K562 (cell line): ENCODE measurements around the gene SLC25A1. TPM values are rescaled to one million over a fixed set of nuclear protein-coding genes. Genes with fewer than 3 reads are reported as not detected.

Experiments
- ATAC-seq: fragments of 200-7000 bp; cut with Tn5 transposase; 3 replicates; pipeline ENCODE4 v1.9.1; 2020; ENCODE audit warnings: moderate library complexity
- BruUV-seq: library from RNA; stranded (reverse); fragments of 400-500 nt; replicated peaks from 2 replicates; lab custom pipeline; 2021; lab: Mats Ljungman, UMichigan
- CTCF ChIA-PET: fragments of 300-600 bp; formaldehyde crosslinking; extraction: SDS; loops from one replicate; lab custom pipeline; 2021; ENCODE audit warnings: low intra/inter-chr PET ratio; lab: Yijun Ruan, JAX
- POLR2A ChIA-PET: fragments of 300-600, 350-650 bp; sonication (Branson Sonifier 250); formaldehyde crosslinking; extraction: SDS; loops from one replicate; lab custom pipeline; 2021; ENCODE audit warnings: antibody characterized with exemption, inconsistent platforms; lab: Yijun Ruan, JAX
- DNase-seq, 4 experiments: peaks; one replicate each; pipeline versions ENCODE4 v3.0.0 to v3.0.0-alpha.2; 2011 to 2018; ENCODE audit warnings: low spot score in 3 of 4, mixed read lengths in 3 of 4; ENCODE audit errors: extremely low read depth in 1 of 4
- FAIRE-seq: peaks from 2 replicates; lab custom pipeline; 2011; peaks lifted over from hg19 to GRCh38; lab: Jason Lieb, UNC
- H2AFZ ChIP-seq: 2 replicates; pipeline ENCODE4 v1.6.0; 2011; ENCODE audit warnings: low read depth, low read length, control low read depth, inconsistent platforms
- H3K27ac ChIP-seq: fragments of 200-600 bp; 3 replicates; pipeline ENCODE4 v1.8.0; 2011; ENCODE audit warnings: low read depth, mild to moderate bottlenecking, control low read depth, inconsistent platforms, low read length, moderate library complexity, mixed read lengths; ENCODE audit errors: extremely low read depth
- H3K27me3 ChIP-seq, 2 experiments: fragments of 300-600 bp in 1 of 2; 2 replicates in 1 of 2; 3 replicates in 1 of 2; pipeline versions ENCODE4 v1.6.0 to v1.8.0; 2011; ENCODE audit warnings: inconsistent platforms in 2 of 2, low read length in 2 of 2, mild to moderate bottlenecking in 1 of 2, mixed read lengths in 1 of 2, moderate library complexity in 1 of 2; ENCODE audit not compliant: control insufficient read depth in 2 of 2, insufficient read depth in 2 of 2
- H3K36me3 ChIP-seq: fragments of 300-600 bp; 3 replicates; pipeline ENCODE4 v1.8.0; 2011; ENCODE audit warnings: mild to moderate bottlenecking, low read length, inconsistent platforms; ENCODE audit not compliant: control insufficient read depth, insufficient read depth
- H3K4me1 ChIP-seq, 2 experiments: fragments of 200-600 bp in 1 of 2; replicated peaks in 1 of 2; 2 replicates in 1 of 2; 3 replicates in 1 of 2; pipeline versions ENCODE4 v1.5.1 to v1.8.0; 2011; ENCODE audit warnings: inconsistent platforms in 2 of 2, low read length in 2 of 2, mild to moderate bottlenecking in 1 of 2, mixed read lengths in 1 of 2, moderate library complexity in 1 of 2; ENCODE audit not compliant: control insufficient read depth in 2 of 2, insufficient read depth in 2 of 2
- H3K4me2 ChIP-seq: 2 replicates; pipeline ENCODE4 v1.6.1; 2011; ENCODE audit warnings: low read length, control low read depth, inconsistent platforms, mixed read lengths; ENCODE audit not compliant: insufficient read depth
- H3K4me3 ChIP-seq: fragments of 200-600 bp; sonication (generic), shearing (Covaris generic); 2 replicates; pipeline ENCODE4 v1.5.1; 2016; ENCODE audit warnings: control low read depth, inconsistent platforms
- H3K79me2 ChIP-seq: fragments of 200-600 bp; 3 replicates; pipeline ENCODE4 v1.8.0; 2011; ENCODE audit warnings: low read length, inconsistent platforms; ENCODE audit not compliant: control insufficient read depth, insufficient read depth
- H3K9ac ChIP-seq, 2 experiments: 2 replicates each; pipeline versions ENCODE4 v1.6.0 to v1.6.1; 2011; ENCODE audit warnings: low read depth in 2 of 2, low read length in 2 of 2, control low read depth in 1 of 2, inconsistent platforms in 1 of 2, mild to moderate bottlenecking in 1 of 2, mixed read lengths in 1 of 2; ENCODE audit not compliant: insufficient read depth in 1 of 2
- H3K9me1 ChIP-seq: one replicate; pipeline ENCODE4 v1.6.0; 2011; ENCODE audit warnings: inconsistent platforms, mild to moderate bottlenecking, low read length, moderate library complexity; ENCODE audit not compliant: control insufficient read depth, insufficient read depth
- H3K9me3 ChIP-seq: replicated peaks from 2 replicates; pipeline ENCODE4 v1.5.1; 2011; ENCODE audit warnings: low read depth, low read length, inconsistent platforms; ENCODE audit not compliant: control insufficient read depth, insufficient read depth
- H4K20me1 ChIP-seq: replicated peaks from 2 replicates; pipeline ENCODE4 v1.6.1; 2011; ENCODE audit warnings: low read length, inconsistent platforms, mixed read lengths; ENCODE audit not compliant: control insufficient read depth, insufficient read depth
- BHLHE40 ChIP-seq: IDR thresholded peaks from 2 replicates; pipeline ENCODE4 v1.6.1; 2011; ENCODE audit warnings: low read length, improper control_type of control experiment
- HSF4 ChIP-seq: fragments of 250-450 bp; sonication (Bioruptor Pico); IDR thresholded peaks from 2 replicates; pipeline ENCODE4 v2.1.2; 2022; ENCODE audit warnings: mild to moderate bottlenecking, moderate library complexity, borderline replicate concordance
- IRF2 ChIP-seq: sonication (generic); formaldehyde crosslinking; IDR thresholded peaks from 2 replicates; pipeline ENCODE4 v1.8.1; 2022; ENCODE audit warnings: mild to moderate bottlenecking, missing genetic modification reagents
- KDM5B ChIP-seq: fragments of 200-600 bp; sonication (generic); IDR thresholded peaks from 2 replicates; pipeline ENCODE4 v1.6.1; 2012; ENCODE audit warnings: low read depth, mild to moderate bottlenecking, moderate library complexity, low read length, control low read depth, inconsistent platforms; ENCODE audit not compliant: insufficient replicate concordance
- MYC ChIP-seq, 2 experiments: fragments of 250-450 bp in 1 of 2; sonication (Bioruptor Pico) in 1 of 2; IDR thresholded peaks; 2 replicates each; pipeline versions ENCODE4 v1.5.1 to v1.6.1; 2012 to 2021; ENCODE audit warnings: low read depth in 2 of 2, borderline replicate concordance in 1 of 2, improper control_type of control experiment in 1 of 2, low read length in 1 of 2, mild to moderate bottlenecking in 1 of 2, moderate library complexity in 1 of 2
- PHTF2 ChIP-seq: fragments of 250-450 bp; sonication (Bioruptor Pico); IDR thresholded peaks from 2 replicates; pipeline ENCODE4 v1.5.0; 2021; ENCODE audit warnings: mild to moderate bottlenecking
- SETDB1 ChIP-seq: IDR thresholded peaks from one replicate; pipeline ENCODE4 v1.6.1; 2012; ENCODE audit warnings: low read length, control low read depth, inconsistent platforms
- WHSC1 ChIP-seq: IDR thresholded peaks from one replicate; pipeline ENCODE4 v1.6.1; 2012; ENCODE audit warnings: low read length, control low read depth, inconsistent platforms
- ZNF133 ChIP-seq: fragments of 250-450 bp; sonication (Bioruptor Pico); IDR thresholded peaks from 2 replicates; pipeline ENCODE4 v1.4.0; 2020; ENCODE audit warnings: mild to moderate bottlenecking
- ZNF778 ChIP-seq: fragments of 450-650 bp; formaldehyde crosslinking; IDR thresholded peaks from 2 replicates; pipeline ENCODE4 v1.4.0; 2020; ENCODE audit warnings: mild to moderate bottlenecking, moderate library complexity
- WGBS: fragments of 100-300 bp; shearing (Covaris generic); methylation state at CpG from one replicate; pipeline ENCODE4 v1.1.6; 2016; ENCODE audit warnings: low coverage, mixed read lengths; ENCODE audit not compliant: insufficient coverage; ENCODE audit errors: missing lambda C conversion rate; 5-methylcytosine and 5-hydroxymethylcytosine counted together
- in situ Hi-C: fragments of 300-500 bp; cut with MboI; formaldehyde crosslinking; loops from 4 replicates; pipeline ENCODE4 v1.15.0; 2018; ENCODE audit warnings: inconsistent platforms, mixed read lengths
- intact Hi-C: fragments of 100-400 bp; cut with micrococcal nuclease; formaldehyde crosslinking; loops from 2 replicates; pipeline ENCODE4 v1.14.2; 2022
- polyA plus RNA-seq, 8 experiments: library from polyadenylated mRNA; depleted of rRNA in 4 of 8; stranded (reverse) in 5 of 8; unstranded in 3 of 8; fragments of >200 nt; fragmentation: Nextera tagmentation in 2 of 8; fragmentation: Illumina TruSeq in 1 of 8; extraction: Ambion mirVana in 2 of 8; extraction: Trizol in 1 of 8; gene quantifications; 2 replicates each; pipeline versions ENCODE4 v1.2.1 to v1.2.3, GENCODE V29; 2011 to 2014; ENCODE audit warnings: inconsistent platforms in 1 of 8, missing spikeins in 1 of 8
- total RNA-seq, 7 experiments: library from RNA; depleted of rRNA in 6 of 7; stranded (reverse); fragments of >200 nt in 6 of 7; fragmentation: Illumina TruSeq in 2 of 7; extraction: Trizol in 2 of 7; gene quantifications; 2 replicates each; pipeline versions ENCODE4 v1.2.1 to v1.2.3, GENCODE V29; 2011 to 2021; ENCODE audit warnings: low replicate concordance in 1 of 7
- TF ChIP-seq, protein P1 (sequence below): fragments of 250-450 bp; sonication (Bioruptor Pico); IDR thresholded peaks from 2 replicates; pipeline ENCODE4 v1.5.0; 2021
- TF ChIP-seq, protein P2 (sequence below), 2 experiments: fragments of 450-650 bp in 1 of 2; sonication (generic) in 1 of 2; formaldehyde crosslinking; conservative IDR thresholded peaks; 2 replicates each; pipeline versions ENCODE4 v1.4.0 to v1.8.1; 2020 to 2022; ENCODE audit warnings: mild to moderate bottlenecking in 1 of 2, missing genetic modification reagents in 1 of 2
- TF ChIP-seq, protein P3 (sequence below): fragments of 250-450 bp; sonication (Bioruptor Pico); IDR thresholded peaks from 2 replicates; pipeline ENCODE4 v1.9.0; 2021; ENCODE audit warnings: mild to moderate bottlenecking, inconsistent platforms
- TF ChIP-seq, protein P4 (sequence below), 2 experiments: fragments of 150-350 bp in 1 of 2; IDR thresholded peaks; 2 replicates each; pipeline ENCODE4 v1.6.1; 2012 to 2016; ENCODE audit warnings: low read depth in 2 of 2, low read length in 2 of 2, mild to moderate bottlenecking in 1 of 2, moderate library complexity in 1 of 2

SLC25A1 gene
- total and polyA plus RNA-seq, 9 of the 15 experiments (the other 6 are each of a cell fraction or from before 2014, with no cell fraction given): 11.0 to 408 (median 110) TPM

DNA sequence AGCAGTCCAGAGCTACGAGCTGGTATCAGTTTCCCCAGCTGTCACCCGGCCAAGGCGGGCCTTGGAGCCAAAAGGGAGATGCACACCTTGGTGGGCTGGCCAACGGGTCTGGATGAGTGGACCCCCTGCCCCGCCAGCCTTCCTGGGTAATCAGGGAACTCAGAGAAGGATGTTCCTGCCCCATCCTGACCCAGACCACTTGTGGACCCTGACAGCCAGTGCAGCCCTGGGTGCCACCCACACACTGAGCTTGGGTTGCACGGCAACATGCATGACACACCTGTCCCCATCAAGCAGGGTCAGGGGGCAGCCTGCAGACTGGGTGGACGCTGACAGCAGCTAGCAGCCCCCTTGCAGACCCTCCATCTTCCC is 8.6 kb downstream of the SLC25A1 start:
- H3K27me3 ChIP-seq: peaks cover 29 to 36% of the 10 kb centered on the region in 2 experiments
- TF ChIP-seq SETDB1: peak; percentile 26
- TF ChIP-seq, protein P1, sequence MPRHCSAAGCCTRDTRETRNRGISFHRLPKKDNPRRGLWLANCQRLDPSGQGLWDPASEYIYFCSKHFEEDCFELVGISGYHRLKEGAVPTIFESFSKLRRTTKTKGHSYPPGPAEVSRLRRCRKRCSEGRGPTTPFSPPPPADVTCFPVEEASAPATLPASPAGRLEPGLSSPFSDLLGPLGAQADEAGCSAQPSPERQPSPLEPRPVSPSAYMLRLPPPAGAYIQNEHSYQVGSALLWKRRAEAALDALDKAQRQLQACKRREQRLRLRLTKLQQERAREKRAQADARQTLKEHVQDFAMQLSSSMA (CRISPR knock-in tag): no peak
- no peak for TF ChIP-seq PHTF2 (CRISPR knock-in tag)
- no peak for TF ChIP-seq ZNF778
- TF ChIP-seq, protein P2, sequence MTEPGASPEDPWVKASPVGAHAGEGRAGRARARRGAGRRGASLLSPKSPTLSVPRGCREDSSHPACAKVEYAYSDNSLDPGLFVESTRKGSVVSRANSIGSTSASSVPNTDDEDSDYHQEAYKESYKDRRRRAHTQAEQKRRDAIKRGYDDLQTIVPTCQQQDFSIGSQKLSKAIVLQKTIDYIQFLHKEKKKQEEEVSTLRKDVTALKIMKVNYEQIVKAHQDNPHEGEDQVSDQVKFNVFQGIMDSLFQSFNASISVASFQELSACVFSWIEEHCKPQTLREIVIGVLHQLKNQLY (CRISPR knock-in tag; conservative IDR thresholded peaks at IDR 0.05): peak in 1 of 2 experiments; percentile 72; a peak in 1 of 4 replicates
- peak; percentile 31 for TF ChIP-seq KDM5B
- TF ChIP-seq HSF4: no peak
- TF ChIP-seq ZNF133 (CRISPR knock-in tag): no peak
- TF ChIP-seq, protein P3, sequence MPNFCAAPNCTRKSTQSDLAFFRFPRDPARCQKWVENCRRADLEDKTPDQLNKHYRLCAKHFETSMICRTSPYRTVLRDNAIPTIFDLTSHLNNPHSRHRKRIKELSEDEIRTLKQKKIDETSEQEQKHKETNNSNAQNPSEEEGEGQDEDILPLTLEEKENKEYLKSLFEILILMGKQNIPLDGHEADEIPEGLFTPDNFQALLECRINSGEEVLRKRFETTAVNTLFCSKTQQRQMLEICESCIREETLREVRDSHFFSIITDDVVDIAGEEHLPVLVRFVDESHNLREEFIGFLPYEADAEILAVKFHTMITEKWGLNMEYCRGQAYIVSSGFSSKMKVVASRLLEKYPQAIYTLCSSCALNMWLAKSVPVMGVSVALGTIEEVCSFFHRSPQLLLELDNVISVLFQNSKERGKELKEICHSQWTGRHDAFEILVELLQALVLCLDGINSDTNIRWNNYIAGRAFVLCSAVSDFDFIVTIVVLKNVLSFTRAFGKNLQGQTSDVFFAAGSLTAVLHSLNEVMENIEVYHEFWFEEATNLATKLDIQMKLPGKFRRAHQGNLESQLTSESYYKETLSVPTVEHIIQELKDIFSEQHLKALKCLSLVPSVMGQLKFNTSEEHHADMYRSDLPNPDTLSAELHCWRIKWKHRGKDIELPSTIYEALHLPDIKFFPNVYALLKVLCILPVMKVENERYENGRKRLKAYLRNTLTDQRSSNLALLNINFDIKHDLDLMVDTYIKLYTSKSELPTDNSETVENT (CRISPR knock-in tag): peak; percentile 28; the same call in 1 of the 2 replicates
- TF ChIP-seq, protein P4, sequence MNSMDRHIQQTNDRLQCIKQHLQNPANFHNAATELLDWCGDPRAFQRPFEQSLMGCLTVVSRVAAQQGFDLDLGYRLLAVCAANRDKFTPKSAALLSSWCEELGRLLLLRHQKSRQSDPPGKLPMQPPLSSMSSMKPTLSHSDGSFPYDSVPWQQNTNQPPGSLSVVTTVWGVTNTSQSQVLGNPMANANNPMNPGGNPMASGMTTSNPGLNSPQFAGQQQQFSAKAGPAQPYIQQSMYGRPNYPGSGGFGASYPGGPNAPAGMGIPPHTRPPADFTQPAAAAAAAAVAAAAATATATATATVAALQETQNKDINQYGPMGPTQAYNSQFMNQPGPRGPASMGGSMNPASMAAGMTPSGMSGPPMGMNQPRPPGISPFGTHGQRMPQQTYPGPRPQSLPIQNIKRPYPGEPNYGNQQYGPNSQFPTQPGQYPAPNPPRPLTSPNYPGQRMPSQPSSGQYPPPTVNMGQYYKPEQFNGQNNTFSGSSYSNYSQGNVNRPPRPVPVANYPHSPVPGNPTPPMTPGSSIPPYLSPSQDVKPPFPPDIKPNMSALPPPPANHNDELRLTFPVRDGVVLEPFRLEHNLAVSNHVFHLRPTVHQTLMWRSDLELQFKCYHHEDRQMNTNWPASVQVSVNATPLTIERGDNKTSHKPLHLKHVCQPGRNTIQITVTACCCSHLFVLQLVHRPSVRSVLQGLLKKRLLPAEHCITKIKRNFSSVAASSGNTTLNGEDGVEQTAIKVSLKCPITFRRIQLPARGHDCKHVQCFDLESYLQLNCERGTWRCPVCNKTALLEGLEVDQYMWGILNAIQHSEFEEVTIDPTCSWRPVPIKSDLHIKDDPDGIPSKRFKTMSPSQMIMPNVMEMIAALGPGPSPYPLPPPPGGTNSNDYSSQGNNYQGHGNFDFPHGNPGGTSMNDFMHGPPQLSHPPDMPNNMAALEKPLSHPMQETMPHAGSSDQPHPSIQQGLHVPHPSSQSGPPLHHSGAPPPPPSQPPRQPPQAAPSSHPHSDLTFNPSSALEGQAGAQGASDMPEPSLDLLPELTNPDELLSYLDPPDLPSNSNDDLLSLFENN (IDR thresholded peaks at IDR 0.05; ENCODE audit: low read depth in 2 of 2, low read length in 2 of 2): 0 out of 4 replicates have a peak, but pooled peaks of 1 of the 2 experiments have one; percentile 4
- TF ChIP-seq MYC (IDR thresholded peaks at IDR 0.05; ENCODE audit: low read depth, low read length): no peak; the same call in 1 of the 2 replicates
- 0 out of 2 replicates have a peak, but pooled peaks have one; percentile 68 for TF ChIP-seq MYC (CRISPR knock-in tag; IDR thresholded peaks at IDR 0.05; ENCODE audit: borderline replicate concordance, low read depth)
- TF ChIP-seq BHLHE40: 0 out of 2 replicates have a peak, but pooled peaks have one; percentile 15
- peak; percentile 38 for TF ChIP-seq WHSC1
- TF ChIP-seq IRF2 (CRISPR knock-in tag): no peak

More for the DNA sequence above, 8.6 kb downstream of the SLC25A1 start:
- intact Hi-C loops: no loop called here
- Histone ChIP-seq H4K20me1 (peaks cover 36% of the 10 kb centered on the region), H3K9me1 (peaks cover 21% of the 10 kb centered on the region), H3K36me3 (peaks cover 29% of the 10 kb centered on the region), H3K4me3 (peak overlapping the region; percentile 34), H3K79me2 (peaks cover 46% of the 10 kb centered on the region), H2AFZ (peak overlapping the region; percentile 83), H3K4me2 (peak overlapping the region; percentile 93), H3K9me3 (no peaks in the 10 kb centered on the region), H3K9ac (peak overlapping the region; percentile 27 to 96; a peak in 3 of 4 replicates), H3K27ac (no peak overlapping the region), H3K4me1 (peaks cover 40 to 68% of the 10 kb centered on the region in 2 experiments)
- WGBS: 42% methylated on average over 7 of the region's 7 CpGs
- FAIRE-seq (no peak), DNase-seq (peak in 1 of 4 experiments; percentile 32), ATAC-seq (no peak)
- CTCF ChIA-PET: interaction anchor here (0.9 kb wide), 1 partner anchor 460 kb away, joined by 3 read pairs; no protein-coding TSS in a partner anchor
- POLR2A ChIA-PET: interaction anchor here (0.6 to 4.5 kb wide), 11 partner anchors 9 to 500 kb away, joined by 3 to 64 read pairs (median 4); partner anchors contain the start of genes ESS2 and SLC25A1
- in situ Hi-C loops: no loop called here
- no TSS peak for BruUV-seq
